Hematopoietic multipotent progenitor cell treated with erythropoietin and hydrocortisone succinate and interleukin-3 and kit ligand, for 4 days (in vitro differentiated cells): ENCODE results near the gene C16orf96.

Experiments used
- DNase-seq: peaks from one replicate; pipeline ENCODE4 v3.0.0-alpha.2; 2015

C16orf96 gene

DNA sequence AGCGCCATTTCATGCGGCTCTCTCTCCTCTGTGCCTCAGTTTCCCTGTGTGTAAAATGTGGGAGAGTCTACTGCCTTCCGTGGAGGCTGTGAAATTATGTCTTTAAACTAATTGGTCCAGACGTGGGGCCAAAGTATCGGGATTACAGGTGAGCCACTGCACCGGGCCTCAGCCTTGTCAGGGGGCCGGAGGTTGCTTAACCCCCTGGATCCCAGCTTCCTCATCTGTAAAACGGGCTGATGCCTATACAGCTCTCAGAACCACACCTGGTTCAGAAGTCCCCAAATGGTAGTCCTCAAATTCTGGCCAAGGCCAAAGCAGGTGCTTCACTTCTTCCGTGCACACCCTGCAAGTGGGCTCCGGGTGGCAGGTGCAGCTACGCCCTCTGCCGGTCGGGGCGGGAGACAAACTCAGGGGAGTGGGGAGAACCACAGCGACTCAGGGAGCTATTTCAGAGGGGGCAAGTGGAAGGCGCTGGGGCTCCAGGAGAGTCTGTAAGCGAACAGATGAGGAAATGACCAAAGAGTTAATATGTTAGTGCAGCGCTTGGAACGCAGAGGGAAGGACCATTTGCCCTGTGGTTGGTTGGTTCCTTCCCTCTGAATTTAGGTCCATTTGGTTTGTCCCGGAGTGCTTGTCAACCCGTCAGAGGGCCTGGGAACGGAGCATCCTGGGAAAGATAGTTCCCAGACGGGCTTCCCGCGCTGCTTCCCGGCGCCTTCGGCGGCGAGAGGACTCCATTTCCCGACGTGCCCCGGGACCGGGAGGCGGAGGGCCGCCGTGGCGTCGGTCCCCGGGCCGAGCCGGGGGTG, 68.1 kb downstream of the C16orf96 start, which contains the start of gene MGRN1:
MGRN1 (plus strand) TSS at position 812 of the 812 bp plus-strand sequence. CDS start 135 bp downstream, outside the sequence.
- peak; percentile 99 for DNase-seq

DNA sequence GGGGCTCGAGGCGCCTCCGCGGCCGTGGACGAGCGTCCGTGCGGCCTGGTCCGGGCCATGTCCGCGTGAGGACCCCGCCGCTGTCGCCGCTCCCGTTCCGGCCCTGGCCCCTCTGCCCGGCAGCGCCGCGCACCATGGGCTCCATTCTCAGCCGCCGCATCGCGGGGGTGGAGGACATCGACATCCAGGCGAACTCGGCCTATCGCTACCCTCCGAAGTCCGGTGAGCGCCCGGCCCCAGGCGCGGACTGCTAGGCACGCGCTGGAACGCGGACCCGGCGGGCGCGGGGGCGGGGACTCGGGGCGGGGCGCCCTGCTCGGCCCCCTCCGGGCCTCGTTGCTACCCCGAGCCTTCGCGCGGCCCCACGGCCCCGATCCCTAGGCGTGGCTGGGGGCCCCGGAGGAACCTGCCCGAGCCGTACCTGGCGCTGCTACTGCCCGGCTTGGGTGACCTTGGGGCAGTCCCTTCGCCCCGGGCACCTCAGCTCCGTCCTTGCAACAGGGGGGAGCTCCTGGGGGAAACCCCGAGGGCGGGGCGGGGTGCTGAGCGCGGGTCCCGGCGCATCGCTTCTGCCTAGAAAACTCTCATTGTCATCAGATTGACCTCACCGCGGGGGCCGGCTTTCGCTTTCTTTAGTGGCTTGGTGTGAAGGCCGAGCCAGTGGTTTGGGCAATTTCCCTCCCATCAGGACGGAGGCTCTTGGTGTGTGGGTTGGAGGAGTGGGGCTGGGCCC, 68.9 kb downstream of the C16orf96 start:
- DNase-seq, result peak; percentile 73

- no peak for DNase-seq
Measured at GRCh38 chr16:4625560-4626159, 69.5 kb downstream of the C16orf96 start.

DNA sequence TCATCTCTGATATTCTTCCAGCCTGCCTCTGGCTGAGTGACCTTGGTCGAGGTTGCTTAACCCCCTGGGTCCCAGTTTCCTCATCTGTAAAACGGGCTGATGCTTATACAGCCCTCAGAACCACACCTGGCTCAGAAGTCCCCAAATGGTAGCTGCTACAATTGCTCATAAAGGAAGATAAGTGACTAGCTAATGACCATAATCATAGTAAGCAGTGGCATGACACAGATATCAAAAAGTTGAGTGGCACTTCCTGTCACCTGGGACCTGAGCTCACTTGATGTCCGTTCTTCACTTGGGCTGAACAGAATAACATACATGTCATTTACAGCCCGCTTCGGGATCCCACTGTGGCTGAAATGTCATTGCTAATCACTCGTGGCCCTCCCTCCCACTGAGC, 70.3 kb downstream of the C16orf96 start:
- no peak for DNase-seq

DNA sequence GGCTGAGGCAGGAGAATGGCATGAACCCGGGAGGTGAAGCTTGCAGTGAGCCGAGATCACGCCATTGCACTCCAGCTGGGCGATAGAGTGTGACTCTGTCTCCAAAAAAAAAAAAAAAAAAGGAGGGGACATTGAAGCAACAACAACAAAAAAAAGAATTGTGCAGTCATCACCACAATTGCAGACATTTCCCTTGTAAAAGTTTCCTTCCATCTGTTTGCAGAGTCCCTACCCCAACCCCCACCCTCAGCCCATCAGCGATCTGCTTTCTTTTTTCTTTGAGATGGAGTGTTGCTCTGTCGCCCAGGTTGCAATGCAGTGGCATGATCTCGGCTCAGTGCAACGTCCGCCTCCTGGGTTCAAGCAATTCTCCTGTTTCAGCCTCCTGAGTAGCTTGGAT, 72.1 kb downstream of the C16orf96 start:
- DNase-seq, result peak; percentile 36

DNA sequence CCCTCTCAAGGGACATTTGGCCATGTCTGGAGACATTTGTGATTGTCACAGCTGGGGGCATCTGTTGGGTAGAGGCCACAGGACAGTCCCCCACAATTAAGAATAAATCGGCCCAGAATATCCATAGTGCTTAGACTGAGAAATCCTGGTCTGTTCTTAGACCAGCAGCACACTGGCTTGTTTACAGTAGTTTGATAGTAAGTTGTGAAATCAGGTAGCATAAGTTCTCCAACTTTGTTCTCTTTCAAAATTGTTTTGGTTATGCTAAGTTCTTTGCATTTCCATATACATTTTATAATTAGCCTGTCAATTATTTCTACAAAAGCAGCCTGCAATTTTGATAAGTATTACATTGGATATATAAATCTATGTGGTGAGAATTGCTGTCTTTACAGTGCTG, 75.3 kb downstream of the C16orf96 start:
- no peak for DNase-seq

GRCh38 chr16:4633910-4634635, 77.9 kb downstream of the C16orf96 start:
- no peak for DNase-seq

DNA sequence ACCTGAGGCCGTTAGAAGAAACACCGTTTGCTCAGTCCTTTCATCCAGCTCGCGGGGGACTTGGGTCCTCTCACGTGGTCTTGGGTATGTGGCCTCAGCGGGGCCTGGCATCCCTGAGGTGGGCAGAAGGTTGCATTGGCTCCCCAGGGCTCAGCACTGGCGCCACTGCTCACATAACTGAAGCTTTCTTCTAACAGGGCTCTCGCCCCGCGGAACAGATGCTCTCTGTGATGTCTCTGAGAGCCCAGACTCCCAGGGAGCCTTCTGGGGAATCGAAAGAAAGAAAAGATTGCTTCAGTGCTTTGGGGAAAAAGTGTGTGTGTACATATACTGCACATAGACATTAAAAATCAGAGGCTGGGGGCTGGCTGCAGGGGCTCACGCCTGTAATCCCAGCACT, 78.6 kb downstream of the C16orf96 start:
- no peak for DNase-seq

GRCh38 chr16:4636196-4636595, 80.1 kb downstream of the C16orf96 start:
- no peak for DNase-seq

GRCh38 chr16:4637501-4638166, 81.5 kb downstream of the C16orf96 start:
- DNase-seq, result no peak

DNA sequence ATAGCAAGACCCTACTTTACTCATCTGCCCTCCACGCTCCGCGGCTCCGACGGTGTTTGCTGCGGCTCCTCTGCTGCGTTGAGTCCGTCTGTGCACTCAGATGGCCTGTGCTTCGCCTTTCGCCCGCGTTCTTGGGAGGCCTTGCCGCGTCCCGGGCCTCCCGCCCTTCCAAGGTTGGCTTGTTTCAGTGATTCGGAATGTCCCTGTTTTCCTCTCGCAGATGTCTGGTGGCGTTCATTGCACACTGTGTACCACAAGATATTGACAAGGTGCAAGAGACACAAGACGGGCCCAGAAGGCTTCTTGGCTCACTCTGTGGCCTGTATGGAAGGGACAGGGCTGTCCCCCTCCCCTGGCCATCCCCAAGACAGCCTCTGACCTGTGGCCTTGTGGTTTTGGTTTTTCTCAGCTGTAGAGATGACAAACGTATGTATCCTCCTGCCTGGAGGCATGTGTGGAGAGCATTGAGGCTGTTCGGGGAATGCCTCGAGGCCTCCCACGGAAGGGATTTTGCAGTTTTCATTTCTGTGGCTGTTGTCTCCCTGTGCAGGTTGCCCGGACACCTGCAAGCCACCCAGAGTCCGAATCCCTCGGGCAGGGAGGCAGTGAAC, 83.9 kb downstream of the C16orf96 start:
- no peak for DNase-seq

- no peak for DNase-seq
Measured at GRCh38 chr16:4640572-4641305, 84.6 kb downstream of the C16orf96 start.

DNA sequence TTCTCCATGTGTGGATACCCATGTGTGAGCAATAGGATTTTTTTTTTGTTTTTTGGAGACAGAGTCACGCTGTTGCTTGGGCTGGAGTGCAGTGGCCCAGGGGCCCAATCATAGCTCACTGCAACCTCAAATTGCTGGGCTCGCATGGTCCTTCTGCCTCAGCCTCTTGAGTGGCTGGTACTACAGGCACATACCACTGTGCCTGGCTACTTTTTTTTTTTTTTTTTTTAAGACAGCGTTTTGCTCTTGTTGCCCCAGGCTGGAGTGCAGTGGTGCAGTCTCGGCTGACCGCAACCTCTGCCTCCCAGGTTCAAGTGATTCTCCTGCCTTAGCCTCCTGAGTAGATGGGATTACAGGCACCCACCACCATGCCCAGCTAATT, 85.2 kb downstream of the C16orf96 start:
- no peak for DNase-seq

DNA sequence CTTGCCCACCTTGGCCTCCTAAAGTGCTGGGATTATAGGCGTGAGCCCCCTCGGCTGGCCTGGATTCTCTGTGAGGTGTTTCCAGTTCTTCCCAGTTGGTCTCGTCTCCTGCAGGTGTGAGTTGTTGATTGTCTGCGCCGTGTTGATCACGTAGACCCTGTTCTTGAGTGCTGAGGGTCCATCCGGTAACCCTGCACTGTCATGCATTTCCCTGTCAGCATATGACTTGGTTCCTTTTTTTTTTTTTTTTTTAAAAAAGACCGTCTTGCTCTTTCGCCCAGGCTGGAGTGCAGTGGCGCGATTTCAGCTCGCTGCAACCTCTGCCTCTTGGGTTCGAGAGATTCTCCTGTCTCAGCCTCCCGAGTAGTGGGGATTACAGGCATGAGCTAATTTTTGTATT, 85.8 kb downstream of the C16orf96 start:
- DNase-seq, result peak; percentile 59

- no peak for DNase-seq
Measured at GRCh38 chr16:4646773-4647643, 90.9 kb downstream of the C16orf96 start.

- no peak for DNase-seq
Measured at GRCh38 chr16:4647644-4647980, 91.5 kb downstream of the C16orf96 start.

- DNase-seq, result peak; percentile 41
Measured at GRCh38 chr16:4648917-4649316, 92.8 kb downstream of the C16orf96 start.

GRCh38 chr16:4649744-4650442, 93.8 kb downstream of the C16orf96 start:
- peak; percentile 54 for DNase-seq
